HepG2 (cell line): ENCODE measurements around the gene NDUFV1. TPM values are rescaled to one million over a fixed set of nuclear protein-coding genes. Genes with fewer than 3 reads are reported as not detected.
A peak's percentile ranks its signal among the peaks of the same experiment; 100 is the strongest.

ENCODE experiments used
- CC2D1A ChIP-seq: sonication (generic); formaldehyde crosslinking; IDR thresholded peaks from 2 replicates; pipeline ENCODE4 v1.8.1; 2023; ENCODE audit warnings: mild to moderate bottlenecking, missing genetic modification reagents
- CREBL2 ChIP-seq: sonication (generic); formaldehyde crosslinking; IDR thresholded peaks from 2 replicates; pipeline ENCODE4 v1.8.1; 2023; ENCODE audit warnings: missing genetic modification reagents, mild to moderate bottlenecking, borderline replicate concordance
- GTF2F1 ChIP-seq: fragments of 150-350 bp; IDR thresholded peaks from 2 replicates; pipeline ENCODE4 v1.6.1; 2014; ENCODE audit warnings: low read length
- JUNB ChIP-seq: sonication (generic); formaldehyde crosslinking; IDR thresholded peaks from 2 replicates; pipeline ENCODE4 v1.8.0; 2022; ENCODE audit warnings: missing genetic modification reagents, mild to moderate bottlenecking, borderline replicate concordance
- MBD4 ChIP-seq: IDR thresholded peaks from 2 replicates; pipeline ENCODE4 v1.6.1; 2012; ENCODE audit warnings: low read length, inconsistent platforms, borderline replicate concordance
- NCOR1 ChIP-seq: fragments of 200-600 bp; sonication (generic); IDR thresholded peaks from 2 replicates; pipeline ENCODE4 v1.7.0; 2017; ENCODE audit warnings: antibody characterized with exemption, low read length, borderline replicate concordance
- PAX8 ChIP-seq: sonication (generic); formaldehyde crosslinking; IDR thresholded peaks from 2 replicates; pipeline ENCODE4 v1.8.0; 2022; ENCODE audit warnings: mild to moderate bottlenecking, missing genetic modification reagents, borderline replicate concordance
- PHF20 ChIP-seq: sonication (generic); formaldehyde crosslinking; IDR thresholded peaks from 2 replicates; pipeline ENCODE4 v1.5.0; 2020; ENCODE audit warnings: mild to moderate bottlenecking, missing genetic modification reagents
- ZFY ChIP-seq: sonication (generic); formaldehyde crosslinking; IDR thresholded peaks from 2 replicates; pipeline ENCODE4 v1.4.0; 2020; ENCODE audit warnings: missing genetic modification reagents
- ZNF274 ChIP-seq: sonication (generic); formaldehyde crosslinking; IDR thresholded peaks from 2 replicates; pipeline ENCODE4 v1.5.1; 2020; ENCODE audit warnings: mild to moderate bottlenecking, missing genetic modification reagents
- ZNF30 ChIP-seq: sonication (generic); formaldehyde crosslinking; IDR thresholded peaks from 2 replicates; pipeline ENCODE4 v1.5.0; 2020; ENCODE audit warnings: mild to moderate bottlenecking, missing genetic modification reagents
- ZNF335 ChIP-seq: sonication (generic); formaldehyde crosslinking; IDR thresholded peaks from 2 replicates; pipeline ENCODE4 v1.4.0; 2020; ENCODE audit warnings: missing genetic modification reagents
- ZNF354B ChIP-seq: sonication (generic); formaldehyde crosslinking; IDR thresholded peaks from 2 replicates; pipeline ENCODE4 v1.8.0; 2022; ENCODE audit warnings: mild to moderate bottlenecking, missing genetic modification reagents
- ZNF513 ChIP-seq: sonication (generic); formaldehyde crosslinking; conservative IDR thresholded peaks from 2 replicates; pipeline ENCODE4 v1.5.0; 2020; ENCODE audit warnings: missing genetic modification reagents
- ZNF615 ChIP-seq: sonication (generic); formaldehyde crosslinking; IDR thresholded peaks from 2 replicates; pipeline ENCODE4 v1.5.0; 2020; ENCODE audit warnings: mild to moderate bottlenecking, missing genetic modification reagents, borderline replicate concordance
- ZNF776 ChIP-seq: sonication (generic); formaldehyde crosslinking; IDR thresholded peaks from 2 replicates; pipeline ENCODE4 v1.4.0; 2020; ENCODE audit warnings: mild to moderate bottlenecking, missing genetic modification reagents
- ZNF792 ChIP-seq: IDR thresholded peaks from 2 replicates; pipeline ENCODE4 v1.6.1; 2016
- polyA plus RNA-seq, 8 experiments: library from polyadenylated mRNA; depleted of rRNA in 3 of 8; stranded (reverse) in 7 of 8; unstranded in 1 of 8; fragments of >200 nt; fragmentation: Illumina TruSeq in 4 of 8; extraction: Trizol in 4 of 8; gene quantifications; 2 replicates each; pipeline versions ENCODE4 v1.2.1 to v1.2.3, GENCODE V29; 2011 to 2016; ENCODE audit warnings: low read depth in 4 of 8, missing spikeins in 1 of 8, mixed read lengths in 1 of 8; ENCODE audit not compliant: insufficient read depth in 1 of 8
- total RNA-seq, 5 experiments: library from RNA; depleted of rRNA; stranded (reverse); fragments of >200 nt; fragmentation: Illumina TruSeq; extraction: Trizol; gene quantifications; 2 replicates each; pipeline ENCODE4 v1.2.3, GENCODE V29; 2016; ENCODE audit warnings: low read depth in 1 of 5
- TF ChIP-seq, protein P1 (sequence below): sonication (generic); formaldehyde crosslinking; IDR thresholded peaks from 2 replicates; pipeline ENCODE4 v1.4.0; 2020; ENCODE audit warnings: missing genetic modification reagents
- TF ChIP-seq, protein P2 (sequence below): IDR thresholded peaks from 2 replicates; pipeline ENCODE4 v1.6.1; 2016; ENCODE audit warnings: control low read depth
- TF ChIP-seq, protein P3 (sequence below): sonication (generic); formaldehyde crosslinking; IDR thresholded peaks from 2 replicates; pipeline ENCODE4 v1.5.0; 2020; ENCODE audit warnings: missing genetic modification reagents
- TF ChIP-seq, protein P4 (sequence below): sonication (generic); formaldehyde crosslinking; conservative IDR thresholded peaks from 2 replicates; pipeline ENCODE4 v1.4.0; 2020; ENCODE audit warnings: missing genetic modification reagents

The NDUFV1 gene
- total and polyA plus RNA-seq, 2 of the 13 experiments (the other 11 are each of a cell fraction or from before 2014, with no cell fraction given): 88.9 to 137 TPM

- TF ChIP-seq, protein P1, sequence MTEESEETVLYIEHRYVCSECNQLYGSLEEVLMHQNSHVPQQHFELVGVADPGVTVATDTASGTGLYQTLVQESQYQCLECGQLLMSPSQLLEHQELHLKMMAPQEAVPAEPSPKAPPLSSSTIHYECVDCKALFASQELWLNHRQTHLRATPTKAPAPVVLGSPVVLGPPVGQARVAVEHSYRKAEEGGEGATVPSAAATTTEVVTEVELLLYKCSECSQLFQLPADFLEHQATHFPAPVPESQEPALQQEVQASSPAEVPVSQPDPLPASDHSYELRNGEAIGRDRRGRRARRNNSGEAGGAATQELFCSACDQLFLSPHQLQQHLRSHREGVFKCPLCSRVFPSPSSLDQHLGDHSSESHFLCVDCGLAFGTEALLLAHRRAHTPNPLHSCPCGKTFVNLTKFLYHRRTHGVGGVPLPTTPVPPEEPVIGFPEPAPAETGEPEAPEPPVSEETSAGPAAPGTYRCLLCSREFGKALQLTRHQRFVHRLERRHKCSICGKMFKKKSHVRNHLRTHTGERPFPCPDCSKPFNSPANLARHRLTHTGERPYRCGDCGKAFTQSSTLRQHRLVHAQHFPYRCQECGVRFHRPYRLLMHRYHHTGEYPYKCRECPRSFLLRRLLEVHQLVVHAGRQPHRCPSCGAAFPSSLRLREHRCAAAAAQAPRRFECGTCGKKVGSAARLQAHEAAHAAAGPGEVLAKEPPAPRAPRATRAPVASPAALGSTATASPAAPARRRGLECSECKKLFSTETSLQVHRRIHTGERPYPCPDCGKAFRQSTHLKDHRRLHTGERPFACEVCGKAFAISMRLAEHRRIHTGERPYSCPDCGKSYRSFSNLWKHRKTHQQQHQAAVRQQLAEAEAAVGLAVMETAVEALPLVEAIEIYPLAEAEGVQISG (CRISPR knock-in tag): no peak; the same call in 1 of the 2 replicates
- TF ChIP-seq ZFY (CRISPR knock-in tag) (peak; percentile 52), ZNF335 (CRISPR knock-in tag) (no peak), ZNF776 (CRISPR knock-in tag) (no peak), ZNF513 (CRISPR knock-in tag) (no peak), ZNF792 (no peak), PHF20 (CRISPR knock-in tag) (no peak), GTF2F1 (no peak), ZNF30 (CRISPR knock-in tag) (no peak), CC2D1A (no peak), PAX8 (no peak), NCOR1 (peak; percentile 94; the same call in 1 of the 2 replicates), ZNF615 (CRISPR knock-in tag) (no peak), ZNF274 (CRISPR knock-in tag) (no peak; the same call in 1 of the 2 replicates), CREBL2 (CRISPR knock-in tag) (no peak), JUNB (CRISPR knock-in tag) (no peak), ZNF354B (CRISPR knock-in tag) (no peak), MBD4 (no peak)
- TF ChIP-seq, protein P2, sequence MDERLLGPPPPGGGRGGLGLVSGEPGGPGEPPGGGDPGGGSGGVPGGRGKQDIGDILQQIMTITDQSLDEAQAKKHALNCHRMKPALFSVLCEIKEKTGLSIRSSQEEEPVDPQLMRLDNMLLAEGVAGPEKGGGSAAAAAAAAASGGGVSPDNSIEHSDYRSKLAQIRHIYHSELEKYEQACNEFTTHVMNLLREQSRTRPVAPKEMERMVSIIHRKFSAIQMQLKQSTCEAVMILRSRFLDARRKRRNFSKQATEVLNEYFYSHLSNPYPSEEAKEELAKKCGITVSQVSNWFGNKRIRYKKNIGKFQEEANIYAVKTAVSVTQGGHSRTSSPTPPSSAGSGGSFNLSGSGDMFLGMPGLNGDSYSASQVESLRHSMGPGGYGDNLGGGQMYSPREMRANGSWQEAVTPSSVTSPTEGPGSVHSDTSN (CRISPR knock-in tag): no peak
- TF ChIP-seq, protein P3, sequence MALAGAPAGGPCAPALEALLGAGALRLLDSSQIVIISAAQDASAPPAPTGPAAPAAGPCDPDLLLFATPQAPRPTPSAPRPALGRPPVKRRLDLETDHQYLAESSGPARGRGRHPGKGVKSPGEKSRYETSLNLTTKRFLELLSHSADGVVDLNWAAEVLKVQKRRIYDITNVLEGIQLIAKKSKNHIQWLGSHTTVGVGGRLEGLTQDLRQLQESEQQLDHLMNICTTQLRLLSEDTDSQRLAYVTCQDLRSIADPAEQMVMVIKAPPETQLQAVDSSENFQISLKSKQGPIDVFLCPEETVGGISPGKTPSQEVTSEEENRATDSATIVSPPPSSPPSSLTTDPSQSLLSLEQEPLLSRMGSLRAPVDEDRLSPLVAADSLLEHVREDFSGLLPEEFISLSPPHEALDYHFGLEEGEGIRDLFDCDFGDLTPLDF (CRISPR knock-in tag): no peak
- TF ChIP-seq, protein P4, sequence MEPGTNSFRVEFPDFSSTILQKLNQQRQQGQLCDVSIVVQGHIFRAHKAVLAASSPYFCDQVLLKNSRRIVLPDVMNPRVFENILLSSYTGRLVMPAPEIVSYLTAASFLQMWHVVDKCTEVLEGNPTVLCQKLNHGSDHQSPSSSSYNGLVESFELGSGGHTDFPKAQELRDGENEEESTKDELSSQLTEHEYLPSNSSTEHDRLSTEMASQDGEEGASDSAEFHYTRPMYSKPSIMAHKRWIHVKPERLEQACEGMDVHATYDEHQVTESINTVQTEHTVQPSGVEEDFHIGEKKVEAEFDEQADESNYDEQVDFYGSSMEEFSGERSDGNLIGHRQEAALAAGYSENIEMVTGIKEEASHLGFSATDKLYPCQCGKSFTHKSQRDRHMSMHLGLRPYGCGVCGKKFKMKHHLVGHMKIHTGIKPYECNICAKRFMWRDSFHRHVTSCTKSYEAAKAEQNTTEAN: no peak; the same call in 1 of the 2 replicates
These were observed 25.6 kb downstream of the NDUFV1 start (continued) for GRCh38 chr11:67632175-67632981.
